HCT116 (cell line): ENCODE measurements around the gene ZNF814.
"Not testable (repeated sequence)": the region's sequence is repeated elsewhere in the genome, so short reads cannot be mapped to it uniquely, and the experiment has no call there.

Experiments
- CBX3 ChIP-seq: IDR thresholded peaks from 2 replicates; pipeline ENCODE4 v1.6.1; 2012; ENCODE audit warnings: low read depth
- CEBPB ChIP-seq: IDR thresholded peaks from 2 replicates; pipeline ENCODE4 v1.6.1; 2012; ENCODE audit warnings: low read depth
- CTCF ChIP-seq, 3 experiments: fragments of 200-600 bp in 1 of 3; sonication (generic) in 1 of 3; IDR thresholded peaks in 2 of 3; conservative IDR thresholded peaks in 1 of 3; 2 replicates each; pipeline ENCODE4 v1.5.1; 2012 to 2017; ENCODE audit warnings: low read depth in 2 of 3, low read length in 2 of 3, antibody characterized with exemption in 1 of 3, borderline replicate concordance in 1 of 3, control low read depth in 1 of 3, mild to moderate bottlenecking in 1 of 3, mixed read lengths in 1 of 3, mixed run types in 1 of 3, moderate library complexity in 1 of 3; ENCODE audit not compliant: insufficient read depth in 1 of 3
- EZH2 ChIP-seq: fragments of 200-600 bp; sonication (generic); IDR thresholded peaks from 2 replicates; pipeline ENCODE4 v1.6.1; 2017; ENCODE audit warnings: antibody characterized with exemption, mixed run types
- EZH2phosphoT487 ChIP-seq: fragments of 200-600 bp; IDR thresholded peaks from 2 replicates; pipeline ENCODE4 v1.6.1; 2018; ENCODE audit warnings: antibody characterized with exemption, borderline replicate concordance
- JUND ChIP-seq: IDR thresholded peaks from 2 replicates; pipeline ENCODE4 v1.6.1; 2012
- MAX ChIP-seq: IDR thresholded peaks from 2 replicates; pipeline ENCODE4 v1.6.1; 2012
- POLR2A ChIP-seq: IDR thresholded peaks from 2 replicates; pipeline ENCODE4 v1.7.0; 2011; ENCODE audit warnings: borderline replicate concordance; ENCODE audit not compliant: insufficient read depth, insufficient read length; ENCODE audit errors: extremely low read depth
- POLR2AphosphoS5 ChIP-seq: IDR thresholded peaks from 2 replicates; pipeline ENCODE4 v1.6.1; 2011; ENCODE audit warnings: mild to moderate bottlenecking, low read depth, low read length, moderate library complexity
- RAD21 ChIP-seq: IDR thresholded peaks from 2 replicates; pipeline ENCODE4 v1.6.1; 2012; ENCODE audit warnings: low read depth, mild to moderate bottlenecking
- SIN3A ChIP-seq: IDR thresholded peaks from 2 replicates; pipeline ENCODE4 v1.6.1; 2012; ENCODE audit warnings: low read depth
- TCF7L2 ChIP-seq: IDR thresholded peaks from 2 replicates; pipeline ENCODE4 v1.7.0; 2011; ENCODE audit warnings: borderline replicate concordance, inconsistent platforms; ENCODE audit not compliant: insufficient read depth, insufficient read length; ENCODE audit errors: extremely low read depth
- ZFX ChIP-seq: fragments of 450-650 bp; IDR thresholded peaks from 2 replicates; pipeline ENCODE4 v1.6.1; 2017
- ZNF274 ChIP-seq: fragments of 200-500 bp; sonication (Bioruptor generic); IDR thresholded peaks from 2 replicates; pipeline ENCODE4 v1.6.1; 2014; ENCODE audit warnings: mild to moderate bottlenecking, low read depth, low read length, inconsistent platforms

GRCh38 chr19:57862351-57862750 is 26.5 kb downstream of the ZNF814 start:
- TF ChIP-seq POLR2A; ZFX; TCF7L2; CBX3; SIN3A; CTCF (IDR thresholded peaks at IDR 0.05 in 2 of 3, conservative IDR thresholded peaks at IDR 0.05 in 1 of 3; ENCODE audit: borderline replicate concordance in 1 of 3, insufficient read depth in 1 of 3, low read depth in 2 of 3, low read length in 2 of 3); EZH2; MAX; EZH2phosphoT487; POLR2AphosphoS5; ZNF274; CEBPB; RAD21; JUND: not testable (repeated sequence)
